GM19372 (cell line): ENCODE results near the gene SLC38A7.
"Not testable (repeated sequence)": the region's sequence is repeated elsewhere in the genome, so short reads cannot be mapped to it uniquely, and the experiment has no call there.

Source experiments
- ATAC-seq: cut with Tn5 transposase; IDR thresholded peaks from one replicate; pipeline ENCODE4 v1.9.1; 2021; ENCODE audit warnings: mild to moderate bottlenecking, low read depth, moderate library complexity; ENCODE audit not compliant: unreplicated experiment

SLC38A7 gene, protein sequence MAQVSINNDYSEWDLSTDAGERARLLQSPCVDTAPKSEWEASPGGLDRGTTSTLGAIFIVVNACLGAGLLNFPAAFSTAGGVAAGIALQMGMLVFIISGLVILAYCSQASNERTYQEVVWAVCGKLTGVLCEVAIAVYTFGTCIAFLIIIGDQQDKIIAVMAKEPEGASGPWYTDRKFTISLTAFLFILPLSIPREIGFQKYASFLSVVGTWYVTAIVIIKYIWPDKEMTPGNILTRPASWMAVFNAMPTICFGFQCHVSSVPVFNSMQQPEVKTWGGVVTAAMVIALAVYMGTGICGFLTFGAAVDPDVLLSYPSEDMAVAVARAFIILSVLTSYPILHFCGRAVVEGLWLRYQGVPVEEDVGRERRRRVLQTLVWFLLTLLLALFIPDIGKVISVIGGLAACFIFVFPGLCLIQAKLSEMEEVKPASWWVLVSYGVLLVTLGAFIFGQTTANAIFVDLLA

DNA sequence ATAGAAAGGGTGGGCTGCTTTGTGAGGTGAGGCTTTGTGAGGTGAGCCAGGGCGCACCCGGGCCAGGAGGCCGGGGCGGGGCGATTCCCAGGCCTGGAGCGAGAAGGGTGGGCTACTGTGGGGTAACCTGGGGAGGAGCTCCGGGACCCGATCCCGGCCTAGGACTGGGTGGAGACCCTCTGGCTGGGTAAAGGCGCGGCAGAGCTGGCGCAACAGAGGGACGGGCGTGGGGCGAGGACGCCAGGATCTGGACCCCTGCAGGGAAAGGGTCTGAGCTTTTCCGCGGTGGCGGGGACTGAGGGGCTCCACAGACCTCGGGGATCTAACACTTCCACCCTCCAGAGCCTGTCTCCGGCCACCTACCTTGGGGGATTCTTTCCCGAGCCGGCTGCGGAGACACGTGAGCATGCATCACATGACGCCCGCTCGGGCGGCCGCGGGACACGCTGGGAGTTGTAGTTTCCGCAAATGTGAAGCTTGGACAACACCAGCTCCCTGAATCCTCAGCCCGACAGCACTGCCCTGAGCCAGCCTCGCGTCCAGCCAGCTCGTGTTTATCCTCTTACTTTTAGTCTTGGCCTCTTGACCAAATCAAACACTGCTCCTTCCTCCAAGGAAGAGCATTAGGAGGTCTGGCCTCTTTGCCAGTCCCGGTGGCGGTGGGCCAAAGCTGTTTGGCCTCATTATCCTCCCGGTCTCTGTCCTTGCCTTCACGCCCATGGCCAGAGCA lies at the start of gene SLC38A7:
Gene SLC38A7 (minus strand): TSS at position 417 of the 730 bp plus-strand sequence. CDS start 4,644 bp downstream, outside the sequence.
- peak; percentile 99 for ATAC-seq

DNA sequence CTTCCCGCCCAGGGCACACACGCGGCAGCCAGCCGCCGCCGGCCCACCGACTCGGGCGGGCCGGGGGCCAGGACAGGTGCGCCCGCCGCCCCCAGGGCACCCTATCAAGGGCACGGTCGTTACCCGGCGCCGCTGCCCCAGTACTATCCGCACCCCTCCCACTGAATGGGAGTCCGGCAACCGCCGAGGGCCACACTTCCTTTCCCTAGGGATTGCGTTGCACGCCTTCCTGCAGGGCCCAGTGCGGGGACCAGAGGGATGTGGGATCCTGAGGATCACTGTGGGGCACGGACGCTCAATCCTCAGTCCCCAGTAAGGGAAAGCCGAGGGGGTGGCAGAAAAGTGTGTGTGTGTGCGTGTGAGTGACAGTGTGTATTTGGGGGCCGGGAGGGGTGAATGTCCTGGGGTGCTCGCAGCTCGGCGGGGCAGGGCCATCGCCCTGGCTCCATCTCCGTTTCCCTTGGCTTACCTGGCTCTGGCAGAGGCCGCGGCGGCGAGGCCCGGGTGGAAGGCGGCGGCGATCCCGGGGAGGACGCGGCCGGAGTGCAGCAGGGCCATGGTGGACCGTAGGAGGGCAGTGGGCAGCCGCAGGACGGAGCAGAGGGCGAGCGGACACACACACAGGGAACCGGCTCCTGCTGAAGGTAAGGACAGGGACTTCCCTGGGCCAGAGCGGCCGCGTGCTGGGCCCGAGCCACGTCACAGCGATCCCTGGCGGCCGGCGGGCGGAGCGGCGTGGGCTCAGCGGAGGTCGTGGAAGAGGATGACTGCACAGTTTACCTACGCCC lies 49.3 kb upstream of the SLC38A7 start, which contains the start of gene GOT2:
Gene GOT2 (minus strand): TSS at position 646 of the 788 bp plus-strand sequence. CDS start 88 bp downstream, at position 558.
- peak; percentile 95 for ATAC-seq

DNA sequence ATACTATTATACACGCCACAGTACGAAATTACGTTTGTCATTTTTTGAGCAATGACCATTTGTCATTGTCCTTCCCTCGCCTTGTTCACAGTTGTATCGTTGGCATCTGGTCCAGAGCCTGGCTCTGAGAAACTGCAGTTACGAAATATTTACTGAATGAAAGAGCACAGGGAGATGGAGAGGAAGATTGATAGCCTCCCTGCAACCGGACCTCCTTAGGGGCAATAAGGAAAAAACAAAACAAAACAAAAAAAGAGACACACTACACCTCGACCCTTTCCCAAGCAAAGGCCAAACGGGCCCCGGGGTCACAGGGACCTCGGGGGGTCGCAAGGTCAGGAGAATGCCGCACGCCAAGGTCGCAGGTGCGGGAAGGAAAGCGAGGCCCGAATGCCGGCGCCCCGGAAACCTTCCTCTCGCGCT lies 48.7 kb upstream of the SLC38A7 start:
- ATAC-seq, result no peak

DNA sequence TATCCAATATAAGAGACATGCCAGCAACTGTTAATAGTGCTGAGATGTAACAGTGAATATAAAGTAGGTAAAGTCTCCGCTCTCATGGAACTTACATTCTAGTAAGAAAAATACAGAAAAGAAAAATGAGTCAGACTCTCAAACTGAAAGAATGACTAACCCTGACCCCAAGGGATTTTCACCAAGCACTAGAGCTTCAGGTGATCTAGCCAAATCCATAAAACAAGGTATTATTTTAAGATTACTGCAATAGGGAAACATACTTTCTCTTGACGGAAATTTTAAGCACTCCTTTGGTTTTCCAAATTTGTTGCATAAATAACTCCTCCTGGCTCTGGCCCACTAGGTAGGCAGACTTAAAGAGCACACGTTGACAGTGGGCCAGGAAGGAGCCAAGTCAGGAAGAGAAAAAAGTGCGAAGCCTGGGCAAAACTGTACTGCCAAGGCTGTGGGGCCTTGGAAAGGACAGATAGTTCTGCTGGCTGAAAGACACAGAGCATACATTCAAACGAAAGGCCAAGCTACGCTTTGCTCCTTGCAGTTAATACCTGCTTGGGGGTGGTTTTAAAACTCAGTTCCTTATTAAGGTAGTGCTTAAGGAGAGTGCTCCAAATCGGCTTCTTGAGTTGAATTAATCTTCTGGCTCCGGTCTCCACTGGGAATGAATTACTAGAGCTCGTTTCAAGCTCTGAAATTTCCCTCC lies 48.1 kb upstream of the SLC38A7 start:
- ATAC-seq, result peak; percentile 28

DNA sequence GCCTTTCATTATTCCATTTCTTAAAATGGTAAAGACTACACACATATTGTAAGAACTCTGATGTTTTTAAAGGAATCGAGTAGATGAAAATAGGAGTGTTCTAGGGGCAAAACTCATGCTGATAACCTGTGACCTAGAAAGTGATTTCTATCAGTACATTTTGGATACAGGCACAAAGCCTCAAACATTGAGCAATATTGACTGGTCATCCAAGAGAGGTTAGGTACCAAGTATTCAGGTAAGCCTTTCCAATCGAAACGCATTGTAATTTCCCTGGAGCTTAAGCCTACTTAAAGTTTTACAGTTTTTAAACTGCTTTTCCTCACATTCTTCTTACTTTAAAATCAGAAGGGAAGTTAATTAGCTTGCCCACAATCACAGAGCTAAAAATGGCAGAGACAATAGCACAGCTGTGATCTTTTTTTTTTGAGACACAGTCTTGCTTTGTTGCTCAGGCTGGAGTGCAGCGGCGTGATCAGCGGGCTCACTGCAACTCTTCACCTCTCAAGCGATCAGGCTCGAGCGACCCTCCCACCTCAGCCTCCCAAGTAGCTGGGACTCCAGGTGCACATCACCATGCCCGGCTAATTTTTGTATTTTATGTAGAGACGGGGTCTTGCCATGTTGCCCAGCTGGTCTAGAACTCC lies 46.3 kb upstream of the SLC38A7 start:
- no peak for ATAC-seq

DNA sequence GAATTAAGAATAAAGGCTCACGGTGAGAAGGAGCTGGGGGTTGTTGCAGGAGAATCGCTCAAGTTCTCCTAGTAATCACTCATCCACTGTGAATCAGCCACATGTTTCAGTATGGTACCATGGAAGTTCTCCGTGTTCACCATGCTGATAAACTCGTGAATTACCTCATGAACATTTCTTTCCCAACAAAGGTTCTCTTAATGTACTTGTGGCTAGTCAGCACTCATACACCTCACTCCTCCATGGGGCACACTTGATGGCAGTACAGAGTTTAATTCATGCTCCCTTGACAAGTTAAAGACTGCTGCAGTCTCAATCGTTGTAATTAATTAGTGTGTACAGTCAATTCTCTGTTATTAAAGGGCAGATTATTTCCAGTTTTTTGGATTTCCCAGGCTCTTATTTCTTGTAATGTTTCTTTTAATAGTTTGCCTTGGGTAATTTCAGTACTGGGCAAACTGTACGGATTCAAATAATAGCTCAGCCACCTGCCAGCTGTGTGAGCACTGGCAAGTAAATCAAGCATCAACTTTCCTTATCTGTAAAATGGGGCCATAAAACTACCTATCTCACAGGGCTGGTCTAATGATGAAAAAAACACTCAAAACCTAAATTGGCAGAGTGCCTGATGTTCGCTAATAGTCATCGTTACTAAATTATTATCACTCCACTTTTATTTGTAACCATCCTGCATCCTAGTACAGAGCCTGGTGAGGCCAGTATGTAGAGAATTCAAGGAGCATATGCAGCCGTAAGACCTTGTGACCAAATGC lies 43.4 kb upstream of the SLC38A7 start:
- no peak for ATAC-seq

DNA sequence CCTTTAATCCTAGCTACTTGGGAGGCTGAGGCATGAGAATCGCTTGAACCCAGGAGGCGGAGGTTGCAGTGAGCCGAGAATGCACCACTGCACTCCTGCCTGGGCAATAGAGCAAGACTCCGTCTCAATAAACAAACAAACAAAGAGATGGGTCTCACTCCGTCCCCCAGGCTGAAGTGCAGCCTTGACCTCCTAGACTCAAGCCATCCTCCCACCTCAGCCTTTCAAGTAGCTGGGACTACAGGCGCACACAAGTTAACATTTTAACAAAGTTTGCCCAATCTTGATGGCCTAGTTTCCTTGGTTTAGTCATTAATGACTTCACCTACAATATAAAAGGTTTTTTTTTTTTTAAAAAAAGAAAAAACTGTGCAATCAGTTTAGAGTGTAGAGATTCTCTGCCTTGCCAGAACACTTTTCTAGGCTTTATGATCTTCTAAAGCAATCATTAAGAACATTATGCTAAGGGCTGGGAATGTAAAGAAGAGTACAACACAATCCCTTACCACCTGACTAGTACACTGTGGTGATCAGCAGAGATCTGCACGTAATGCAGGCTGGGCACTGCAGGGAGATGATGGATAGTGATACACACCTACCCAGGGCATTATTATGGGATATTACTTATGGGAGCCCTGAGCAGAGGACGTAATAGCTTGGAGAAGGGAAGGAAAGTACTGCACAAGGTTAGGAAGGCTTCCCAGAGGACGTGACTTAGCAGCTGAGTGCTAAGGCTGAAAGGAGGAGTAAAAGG lies 42.6 kb upstream of the SLC38A7 start:
- ATAC-seq, result no peak

DNA sequence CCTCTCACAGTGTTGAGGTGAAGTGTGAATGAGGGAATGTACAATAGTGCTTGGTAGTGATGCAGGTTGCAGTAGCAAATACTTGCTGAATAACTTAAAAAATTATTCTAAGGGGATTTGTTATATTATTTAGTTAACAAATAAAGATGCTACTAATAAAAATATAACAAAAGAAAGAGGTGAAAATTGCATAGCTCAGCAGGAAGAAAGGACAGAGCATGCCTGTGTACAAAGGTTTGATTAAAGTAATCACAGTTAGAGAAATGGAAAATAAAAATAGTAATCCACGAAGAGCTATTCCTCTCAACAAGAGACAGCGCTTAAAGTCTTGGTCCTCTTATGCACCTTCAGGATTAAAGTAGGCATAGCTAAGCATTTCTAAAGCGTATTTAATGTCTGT lies 38.5 kb upstream of the SLC38A7 start:
- ATAC-seq, result no peak

DNA sequence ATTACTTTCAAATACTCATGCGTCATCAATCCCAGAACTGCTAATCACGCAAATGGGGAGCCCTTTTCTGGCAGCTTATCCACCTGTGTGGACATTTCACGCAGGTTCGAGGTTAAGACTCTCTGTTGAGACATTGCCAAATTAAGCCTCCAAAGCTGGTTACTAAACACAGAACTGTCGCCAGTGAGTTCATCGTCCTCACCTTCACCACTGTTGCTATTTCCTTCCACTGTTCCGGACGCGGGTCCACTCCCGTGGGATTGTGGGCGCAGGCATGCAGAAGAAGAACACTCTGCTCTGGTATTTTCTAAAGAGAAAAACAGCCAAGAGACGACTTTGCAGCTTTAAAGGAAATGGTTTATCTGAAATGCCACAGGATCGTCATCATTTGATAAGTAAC lies 33.4 kb upstream of the SLC38A7 start:
- ATAC-seq, result no peak

DNA sequence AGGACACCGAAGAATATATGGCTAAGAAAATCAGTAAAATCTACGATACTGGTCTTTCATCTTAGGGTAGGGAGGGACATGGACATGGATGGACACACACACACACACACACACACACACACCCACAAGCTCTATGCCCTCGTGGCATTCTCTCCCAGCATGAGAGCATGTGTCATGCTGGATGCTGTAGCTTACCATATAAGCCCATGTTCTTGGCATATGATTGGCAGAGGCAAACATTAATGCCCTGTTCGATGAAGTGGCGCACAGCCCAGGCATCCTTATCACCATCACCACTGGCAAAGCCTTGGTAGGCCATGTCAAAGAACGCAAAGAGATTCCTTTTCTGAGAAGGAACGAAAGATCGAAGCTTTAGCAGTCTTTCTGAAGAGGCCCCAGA lies 31.9 kb upstream of the SLC38A7 start:
- ATAC-seq, result no peak

DNA sequence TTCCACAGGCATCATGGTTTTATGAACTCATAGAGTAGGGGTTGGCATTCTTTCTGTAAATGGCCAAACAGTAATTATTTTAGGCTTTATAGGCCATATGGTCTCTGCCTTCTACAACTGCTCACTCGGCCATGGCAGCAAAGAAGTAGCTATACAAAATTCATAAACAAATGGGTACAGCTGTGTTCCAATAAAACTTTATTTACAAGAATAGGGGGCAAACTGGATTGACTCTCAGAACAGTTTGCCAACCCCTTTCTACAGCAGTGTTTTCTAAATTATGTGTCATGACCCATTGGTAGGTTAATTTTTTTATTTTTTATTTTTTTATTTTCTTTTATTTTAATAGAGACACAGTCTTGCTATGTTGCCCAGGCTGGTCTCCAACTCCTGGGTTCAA lies 29.2 kb upstream of the SLC38A7 start:
- no peak for ATAC-seq

DNA sequence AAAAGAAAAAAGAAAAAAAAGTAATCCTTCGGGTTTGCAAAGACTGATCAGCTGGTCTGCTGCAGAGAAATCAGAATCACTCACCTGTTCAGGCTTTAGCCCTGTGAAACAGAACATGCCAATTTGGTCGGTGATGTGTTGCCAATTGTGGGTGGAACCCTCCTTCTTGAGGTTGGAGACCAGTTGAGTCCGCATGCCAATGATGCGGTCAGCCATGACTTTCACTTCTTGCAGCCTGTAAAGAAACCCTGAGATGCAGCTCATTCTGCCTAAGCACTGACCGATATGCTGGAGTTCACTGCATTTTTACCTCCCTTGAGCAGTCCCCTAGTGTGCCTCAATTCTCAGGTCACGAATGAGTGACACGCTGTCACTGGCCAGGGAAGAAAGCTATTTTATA lies 24.8 kb upstream of the SLC38A7 start:
- no peak for ATAC-seq

DNA sequence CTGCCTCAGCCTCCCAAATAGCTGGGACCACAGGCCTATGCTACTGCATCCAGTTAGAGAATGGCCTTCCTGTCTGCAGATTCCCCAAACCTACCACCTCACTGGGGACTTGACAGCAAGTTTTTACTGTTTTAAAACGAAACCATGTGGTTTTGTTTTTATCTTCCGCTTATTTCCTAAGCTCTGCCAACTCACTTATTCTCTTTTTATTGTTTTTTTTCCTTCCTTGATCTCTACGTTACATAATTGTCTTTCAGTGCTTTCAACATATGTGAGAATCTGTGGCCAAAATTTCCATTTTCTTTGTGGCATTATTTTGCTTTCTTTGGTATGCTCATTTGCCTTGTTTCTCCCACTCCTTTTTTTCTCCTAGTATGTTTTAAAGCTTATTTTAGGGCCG lies 14.6 kb upstream of the SLC38A7 start:
- ATAC-seq, result no peak

DNA sequence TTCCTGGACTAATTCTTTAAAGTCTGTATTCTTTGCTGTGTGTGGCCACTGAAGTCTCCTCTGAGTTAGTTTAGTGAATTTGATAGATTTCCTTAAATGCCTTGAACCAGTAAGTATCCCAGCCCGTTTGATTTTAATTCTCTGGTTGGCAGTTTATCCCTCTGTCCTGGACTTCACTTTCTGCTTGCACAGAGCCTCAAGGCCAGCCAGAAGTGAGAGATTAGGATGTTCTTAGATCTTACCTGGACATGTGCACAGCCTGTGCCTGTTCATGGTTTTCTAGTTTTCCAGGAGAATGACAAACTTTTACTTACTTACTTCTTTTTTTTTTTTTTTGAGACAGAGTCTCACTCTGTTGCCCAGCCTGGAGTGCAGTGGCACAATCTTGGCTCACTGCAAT lies 10.8 kb upstream of the SLC38A7 start:
- ATAC-seq, result no peak

DNA sequence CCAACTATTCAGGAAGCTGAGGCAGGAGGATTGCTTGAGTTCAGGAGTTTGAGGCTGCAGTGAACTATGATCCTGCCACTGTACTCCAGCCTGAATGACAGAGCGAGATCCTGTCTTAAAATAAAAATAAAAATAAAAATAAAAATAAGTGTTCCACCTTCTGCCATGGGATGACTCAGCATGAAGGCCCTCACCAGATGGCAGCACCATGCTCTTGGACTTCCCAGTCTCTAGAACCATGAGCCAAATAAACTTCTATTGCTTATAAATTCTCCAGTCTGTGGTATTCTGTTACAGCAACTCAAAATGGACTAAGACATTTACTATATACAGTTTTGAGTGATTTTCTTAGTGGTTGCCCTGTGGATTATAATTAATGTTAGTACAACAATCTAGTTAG lies 7.9 kb upstream of the SLC38A7 start:
- no peak for ATAC-seq

DNA sequence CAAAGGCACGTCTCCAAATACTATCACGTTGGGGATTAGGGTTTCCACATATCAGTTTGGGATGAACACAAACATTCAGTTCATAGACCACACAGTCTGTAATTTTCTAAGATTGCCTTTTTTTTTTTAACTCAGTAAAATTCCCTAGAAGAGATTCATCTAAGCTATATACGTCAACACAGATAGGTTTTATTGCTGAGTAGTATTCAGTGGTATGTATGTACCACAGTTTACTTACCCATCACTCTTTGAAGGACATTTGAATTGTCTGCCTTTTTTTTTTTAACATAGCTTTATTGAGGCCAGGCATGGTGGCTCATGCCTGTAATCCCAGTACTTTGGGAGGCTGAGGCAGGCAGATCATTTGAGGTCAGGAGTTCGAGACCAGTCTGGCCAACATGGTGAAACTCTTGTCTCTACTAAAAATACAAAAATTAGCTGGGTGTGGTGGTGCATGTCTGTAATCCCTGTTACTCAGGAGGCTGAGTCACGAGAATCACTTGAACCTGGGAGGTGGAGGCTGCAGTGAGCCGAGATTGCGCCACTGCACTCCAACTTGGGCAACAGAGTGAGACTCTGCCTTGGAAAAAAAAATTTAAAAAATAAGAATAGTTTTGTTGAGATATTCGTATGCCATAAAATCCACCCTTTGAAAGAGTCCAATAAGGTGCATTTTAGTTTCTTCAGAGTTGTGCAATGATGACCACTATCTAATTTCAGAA lies 2.6 kb upstream of the SLC38A7 start:
- not testable (repeated sequence) for ATAC-seq

DNA sequence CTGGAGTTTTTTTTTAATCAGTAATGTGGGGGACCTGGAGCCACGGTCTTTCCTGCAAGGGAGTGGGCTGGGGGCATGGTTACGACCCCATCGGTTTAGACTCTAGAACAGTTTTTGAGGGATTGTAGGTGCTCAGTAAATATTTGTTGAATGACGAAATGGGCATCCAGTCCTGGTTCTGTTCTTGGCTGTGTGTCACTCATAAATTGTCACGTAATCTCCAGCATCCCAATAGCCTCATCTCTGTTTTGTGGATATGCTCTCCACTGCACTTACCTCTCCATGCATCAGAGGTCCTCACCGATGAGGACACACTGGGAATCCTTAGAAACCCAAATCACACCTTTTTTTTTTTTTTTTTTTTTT lies 497 bp upstream of the SLC38A7 start:
- ATAC-seq, result no peak

DNA sequence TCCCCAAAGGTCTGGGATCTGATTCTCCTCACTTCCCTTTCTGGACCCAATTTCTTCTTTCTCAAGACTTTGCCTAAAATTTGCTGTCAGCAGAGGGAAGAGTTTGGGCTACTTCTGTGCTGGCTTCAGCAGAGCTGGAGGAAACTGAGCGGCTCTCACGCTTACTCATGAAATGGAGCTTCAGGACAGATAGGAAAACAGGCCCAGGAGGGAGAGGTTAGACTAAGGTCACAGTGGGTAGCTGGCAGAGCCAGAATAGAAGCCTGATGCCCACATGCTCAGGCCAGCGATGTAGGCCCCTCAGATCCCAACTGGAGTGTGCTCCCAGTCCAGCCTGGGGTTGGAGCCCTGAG lies 593 bp downstream of the SLC38A7 start:
- ATAC-seq, result no peak
